ENCODE results near the gene CDH5. TPM values are rescaled to one million over a fixed set of nuclear protein-coding genes. Genes with fewer than 3 reads are reported as not detected.

CDH5 gene
- total and polyA plus RNA-seq, 2 of the 8 experiments (the other 6 are each of a cell fraction or from before 2014, with no cell fraction given): 0.32 TPM

GRCh38 chr16:66318505-66318904 is 48.0 kb upstream of the CDH5 start (continued):
- TF ChIP-seq E2F6 (IDR thresholded peaks at IDR 0.05): no peak
- no peak for TF ChIP-seq YY1 (IDR thresholded peaks at IDR 0.05; ENCODE audit: low read depth, low read length)
- TF ChIP-seq CEBPB (IDR thresholded peaks at IDR 0.05; ENCODE audit: low read depth, low read length): no peak
- no peak for TF ChIP-seq TCF12 (IDR thresholded peaks at IDR 0.05; ENCODE audit: low read depth, low read length)
- no peak for TF ChIP-seq CBX5 (IDR thresholded peaks at IDR 0.05; ENCODE audit: low read depth, low read length)
- no peak for TF ChIP-seq RBBP5 (IDR thresholded peaks at IDR 0.05; ENCODE audit: borderline replicate concordance, low read depth, low read length)
- no peak for TF ChIP-seq SAP30 (IDR thresholded peaks at IDR 0.05; ENCODE audit: insufficient read depth, insufficient replicate concordance, low read length)
- no peak for TF ChIP-seq POLR2AphosphoS5 (IDR thresholded peaks at IDR 0.05; ENCODE audit: low read depth, low read length)
- TF ChIP-seq JUND (IDR thresholded peaks at IDR 0.05; ENCODE audit: low read length): no peak
